Kidney (tissue), 14 donors: ENCODE results near the gene PCDHGA6. TPM values are rescaled to one million over a fixed set of nuclear protein-coding genes. Genes with fewer than 3 reads are reported as not detected.

Experiments used
- DNase-seq, 5 donors: peaks; one replicate each; pipeline ENCODE4 v3.0.0-alpha.2; 2013 to 2020
- FAIRE-seq: peaks from 2 replicates; lab custom pipeline; 2012; peaks lifted over from hg19 to GRCh38; lab: Jason Lieb, UNC
- H3K27ac ChIP-seq, 2 donors: one replicate each; pipeline ENCODE4 v1.7.0; 2013; ENCODE audit warnings: low read depth in 2 of 2, low read length in 2 of 2, inconsistent platforms in 1 of 2
- H3K27me3 ChIP-seq: one replicate; pipeline ENCODE4 v1.7.1; 2013; ENCODE audit warnings: low read length, inconsistent platforms; ENCODE audit not compliant: control insufficient read depth, insufficient read depth
- H3K36me3 ChIP-seq, 3 donors: one replicate each; pipeline versions ENCODE4 v1.7.0 to v1.7.1; 2013; ENCODE audit warnings: low read length in 3 of 3, control low read depth in 1 of 3, inconsistent platforms in 1 of 3; ENCODE audit not compliant: insufficient read depth in 3 of 3, control insufficient read depth in 2 of 3
- H3K4me1 ChIP-seq, 3 donors: one replicate each; pipeline versions ENCODE4 v1.7.0 to v1.7.1; 2013; ENCODE audit warnings: low read length in 3 of 3, inconsistent platforms in 1 of 3, low read depth in 1 of 3; ENCODE audit not compliant: control insufficient read depth in 2 of 3, insufficient read depth in 2 of 3
- H3K4me3 ChIP-seq, 3 donors: one replicate each; pipeline versions ENCODE4 v1.7.0 to v1.8.1; 2013; ENCODE audit warnings: low read length in 3 of 3, control low read depth in 1 of 3, inconsistent platforms in 1 of 3
- H3K9ac ChIP-seq, 3 donors: one replicate each; pipeline versions ENCODE4 v1.7.0 to v1.7.1; 2013; ENCODE audit warnings: low read length in 3 of 3, control low read depth in 1 of 3, inconsistent platforms in 1 of 3
- H3K9me3 ChIP-seq, 3 donors: one replicate each; pipeline versions ENCODE4 v1.7.0 to v1.7.1; 2013; ENCODE audit warnings: low read length in 3 of 3, control low read depth in 1 of 3, inconsistent platforms in 1 of 3; ENCODE audit not compliant: control insufficient read depth in 2 of 3, insufficient read depth in 1 of 3
- CTCF ChIP-seq: IDR thresholded peaks from 3 replicates; pipeline ENCODE4 v1.5.1; 2012; ENCODE audit warnings: mild to moderate bottlenecking, moderate library complexity, borderline replicate concordance; ENCODE audit not compliant: insufficient read depth; ENCODE audit errors: extremely low read depth
- intact Hi-C: fragments of 100-400 bp; cut with DNase I; formaldehyde crosslinking; loops from one replicate; pipeline ENCODE4 v1.11.1; 2022
- polyA plus RNA-seq: library from polyadenylated mRNA; stranded (reverse); fragments of 350-450 nt; fragmentation: Illumina TruSeq; extraction: RNeasy Lipid Tissue Mini Kit (QIAGEN cat#74804); gene quantifications from one replicate; pipeline ENCODE4 v1.2.3, GENCODE V29; 2014; ENCODE audit warnings: low read depth, low replicate concordance; ENCODE audit not compliant: insufficient read depth
- total RNA-seq: library from RNA; stranded (reverse); fragmentation: NEBNext Ultra II Directional; extraction: Animal tissue kit (Norgen Biotek cat#: 25700); gene quantifications from one replicate; pipeline ENCODE4 v1.2.1, GENCODE V29; 2021
- donor health status: control.
- donor health status: control.
- donor health status: control.
- donor health status: control.
- donor health status: control.
- donor health status: DM: yes; HTN: yes; CAD: no.
- donor health status: Normal renal cell carcinoma (clear cell type).

PCDHGA6 gene
- total and polyA plus RNA-seq, 2 donors from 2014 or later: 0.34 to 7.2 TPM

- no peaks in the 10 kb centered on the region for H3K4me1 ChIP-seq
- H3K9me3 ChIP-seq: peaks cover 4 to 60% (median 10%) of the 10 kb centered on the region in 3 donors
- H3K27me3 ChIP-seq: no peaks in the 10 kb centered on the region
- no peaks in the 10 kb centered on the region for H3K36me3 ChIP-seq
- intact Hi-C loops: no loop called here
- FAIRE-seq (no peak), DNase-seq (no peak)
- peak within 1 kb of the TSS in 1 of 3 donors; percentile 24 for H3K9ac ChIP-seq
- TF ChIP-seq CTCF: peak; percentile 18
- no peak within 1 kb of the TSS for H3K27ac ChIP-seq
- H3K4me3 ChIP-seq: peak within 1 kb of the TSS; percentile 14 to 43 (median 30)
Observed at GRCh38 chr5:141382469-141383294, 9.0 kb downstream of the PCDHGA6 start, which contains the start of gene PCDHGA7. PCDHGA7 (plus strand) TSS chr5:141382742; CDS start chr5:141382900, 158 bp downstream.

- no peak for DNase-seq
- intact Hi-C loops: no loop called here
- Histone ChIP-seq H3K27ac (no peak overlapping the region), H3K36me3 (no peaks in the 10 kb centered on the region), H3K27me3 (no peaks in the 10 kb centered on the region), H3K9me3 (peaks cover 4 to 62% (median 13%) of the 10 kb centered on the region in 3 donors), H3K4me1 (no peaks in the 10 kb centered on the region), H3K9ac (no peak overlapping the region), H3K4me3 (peak overlapping the region in 2 of 3 donors; percentile 3 to 43)
- no peak for TF ChIP-seq CTCF
- FAIRE-seq: no peak
Observed at GRCh38 chr5:141383345-141383744, 9.7 kb downstream of the PCDHGA6 start.

- peak in 1 of 5 donors; percentile 61 for DNase-seq
- no peak for TF ChIP-seq CTCF
- no peak overlapping the region for H3K27ac ChIP-seq
- H3K9me3 ChIP-seq: peaks cover 6 to 65% (median 17%) of the 10 kb centered on the region in 3 donors
- H3K27me3 ChIP-seq: no peaks in the 10 kb centered on the region
- H3K4me3 ChIP-seq: no peak overlapping the region
- no peak for FAIRE-seq
- intact Hi-C loops: no loop called here
- H3K36me3 ChIP-seq: no peaks in the 10 kb centered on the region
- no peak overlapping the region for H3K9ac ChIP-seq
- H3K4me1 ChIP-seq: no peaks in the 10 kb centered on the region
Observed at GRCh38 chr5:141384471-141385267, 11.0 kb downstream of the PCDHGA6 start.
